ENCODE results near the gene USH1C. TPM values are rescaled to one million over a fixed set of nuclear protein-coding genes. Genes with fewer than 3 reads are reported as not detected.

The USH1C gene
- polyA plus RNA-seq, 6 donors from 2014 or later = not detected

DNA sequence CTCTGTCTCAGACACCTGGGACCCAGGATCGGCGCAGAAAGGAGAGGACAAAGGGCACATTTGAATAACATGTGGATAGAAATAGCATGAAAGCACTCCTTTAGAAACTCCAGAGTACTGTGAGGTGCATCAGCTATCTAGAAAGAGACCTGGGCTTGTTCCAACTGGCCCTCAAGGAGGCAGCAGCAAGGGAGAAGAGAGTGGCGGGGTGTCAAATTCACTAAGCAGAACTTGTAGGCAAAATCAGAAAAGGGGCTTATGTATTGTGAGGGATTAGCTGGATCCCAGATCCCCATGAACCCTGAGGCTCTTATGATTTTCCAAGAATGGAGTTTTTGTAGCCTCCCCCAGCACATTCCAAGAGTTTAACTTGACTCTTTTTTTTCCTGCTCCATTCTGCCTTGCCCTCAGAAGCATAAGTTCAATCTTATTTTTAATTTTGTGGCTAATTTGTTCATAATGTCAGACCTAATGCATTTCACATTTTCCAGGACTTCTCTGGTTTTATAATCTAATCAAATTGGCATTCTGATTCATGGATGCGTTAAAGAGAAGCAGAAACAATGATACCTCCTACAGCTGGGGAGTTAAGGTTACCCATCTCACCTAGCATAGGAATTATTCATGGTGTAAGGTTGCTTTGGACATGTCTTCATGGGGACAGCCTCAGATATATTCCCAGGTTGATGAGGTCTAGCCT lies 33.6 kb downstream of the USH1C start:
- H3K27ac Mint-ChIP-seq = no peak overlapping the region
- H3K27me3 Mint-ChIP-seq = peaks cover 19 to 26% (median 20%) of the 10 kb centered on the region in 3 donors
- no peaks in the 10 kb centered on the region for H3K36me3 Mint-ChIP-seq
- H3K9me3 Mint-ChIP-seq = no peaks in the 10 kb centered on the region
- ATAC-seq (ENCODE audit: low read depth in 2 of 2) (no peak), DNase-seq (no peak)
- H3K4me1 Mint-ChIP-seq = no peaks in the 10 kb centered on the region
- H3K4me3 Mint-ChIP-seq = no peak overlapping the region

DNA sequence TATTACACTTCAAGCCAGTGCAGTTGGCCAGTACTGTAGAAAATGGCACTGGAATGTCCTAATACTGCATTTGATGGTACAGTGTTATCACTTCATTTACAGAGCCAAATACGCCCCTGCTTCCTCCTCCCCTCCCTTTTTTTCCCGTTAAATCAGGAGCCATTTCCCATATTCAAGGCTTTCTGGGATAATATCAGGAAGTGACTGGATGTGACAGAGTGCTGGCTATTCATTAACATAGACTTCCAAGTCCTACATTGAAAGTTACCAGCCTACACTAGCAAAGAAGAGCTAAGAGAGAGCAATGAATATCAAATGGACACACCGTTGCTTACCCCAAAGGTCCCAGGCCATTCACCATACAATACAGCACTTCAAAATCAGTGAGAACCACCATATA lies 35.4 kb downstream of the USH1C start:
- Mint-ChIP-seq H3K4me3 (no peak overlapping the region), H3K27ac (no peak overlapping the region), H3K27me3 (peaks cover 19 to 24% (median 20%) of the 10 kb centered on the region in 3 donors), H3K9me3 (no peaks in the 10 kb centered on the region), H3K4me1 (no peaks in the 10 kb centered on the region), H3K36me3 (no peaks in the 10 kb centered on the region)
- ATAC-seq (ENCODE audit: low read depth in 2 of 2) = no peak
- no peak for DNase-seq

DNA sequence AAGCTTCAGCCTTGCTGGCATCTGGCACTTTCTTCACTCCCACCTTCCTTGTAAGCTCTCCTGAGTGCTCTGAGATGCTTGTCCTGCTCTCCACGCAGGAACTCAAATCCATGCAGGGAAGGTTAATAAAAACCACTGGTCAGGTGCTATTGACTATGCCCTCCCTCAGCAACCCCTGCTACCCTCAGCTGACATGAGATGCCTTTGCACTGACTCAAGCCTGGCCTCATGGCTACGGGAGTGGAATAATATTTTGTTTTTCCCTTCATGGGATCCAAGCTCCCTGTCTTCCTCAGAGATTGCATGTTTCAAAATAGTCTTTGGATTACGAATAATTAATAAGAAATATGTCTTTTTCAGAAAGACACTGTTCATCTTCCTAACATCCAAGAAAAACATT lies 35.9 kb downstream of the USH1C start:
- DNase-seq (no peak), ATAC-seq (ENCODE audit: low read depth in 2 of 2) (no peak)
- Mint-ChIP-seq H3K27me3 (peaks cover 19 to 20% (median 19%) of the 10 kb centered on the region in 3 donors), H3K4me3 (no peak overlapping the region), H3K27ac (no peak overlapping the region), H3K4me1 (no peaks in the 10 kb centered on the region), H3K9me3 (no peaks in the 10 kb centered on the region), H3K36me3 (no peaks in the 10 kb centered on the region)

DNA sequence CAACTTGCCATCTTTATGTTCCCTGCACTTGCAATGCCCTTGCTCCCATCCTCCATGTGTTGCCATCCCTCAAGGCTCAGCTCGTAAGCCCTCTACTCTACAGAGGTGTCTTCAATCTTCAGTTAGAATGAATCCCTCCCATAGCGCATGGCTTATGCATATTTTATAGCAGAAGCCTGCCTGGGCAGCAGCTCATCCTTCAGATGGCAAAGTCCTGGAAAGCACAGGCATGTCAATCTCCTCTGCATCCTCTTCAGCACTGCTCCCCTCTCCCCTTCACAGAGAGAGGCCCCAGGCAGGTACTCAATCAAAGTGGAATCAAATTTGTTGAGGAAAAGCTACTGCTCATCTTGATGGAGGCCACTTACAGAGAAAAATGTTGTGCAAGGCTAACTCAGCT lies 36.4 kb downstream of the USH1C start:
- Mint-ChIP-seq H3K4me3 (peak overlapping the region in 1 of 8 donors; percentile 52), H3K27me3 (peaks cover 13 to 16% (median 15%) of the 10 kb centered on the region in 3 donors), H3K4me1 (no peaks in the 10 kb centered on the region), H3K27ac (no peak overlapping the region), H3K9me3 (no peaks in the 10 kb centered on the region), H3K36me3 (no peaks in the 10 kb centered on the region)
- DNase-seq (no peak), ATAC-seq (ENCODE audit: low read depth in 2 of 2) (no peak)

DNA sequence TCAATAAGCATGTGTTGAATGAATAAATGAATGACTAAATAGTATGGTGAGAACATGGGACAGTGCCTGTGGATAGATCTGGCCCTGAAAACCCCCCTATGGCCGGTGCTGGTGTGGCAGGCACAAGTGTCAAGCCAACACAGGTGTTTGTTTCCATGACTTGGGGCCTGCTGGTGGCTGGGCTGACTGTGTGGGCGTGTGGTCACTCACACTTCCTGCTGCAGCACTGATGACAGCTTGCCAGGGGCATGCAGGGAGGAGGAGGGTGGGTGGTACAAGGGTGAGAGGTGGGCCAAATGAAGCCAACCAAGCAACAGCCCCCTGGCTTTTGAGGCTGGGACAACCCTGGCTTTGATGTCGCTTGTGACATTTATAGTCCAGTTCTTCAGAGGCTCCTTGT lies 37.3 kb downstream of the USH1C start:
- H3K9me3 Mint-ChIP-seq = no peaks in the 10 kb centered on the region
- H3K36me3 Mint-ChIP-seq = no peaks in the 10 kb centered on the region
- ATAC-seq (ENCODE audit: low read depth in 2 of 2) = no peak
- H3K27me3 Mint-ChIP-seq = peaks cover 10 to 16% (median 14%) of the 10 kb centered on the region in 3 donors
- no peaks in the 10 kb centered on the region for H3K4me1 Mint-ChIP-seq
- H3K4me3 Mint-ChIP-seq = no peak overlapping the region
- DNase-seq = no peak
- no peak overlapping the region for H3K27ac Mint-ChIP-seq

- H3K9me3 Mint-ChIP-seq = no peaks in the 10 kb centered on the region
- DNase-seq = no peak
- ATAC-seq (ENCODE audit: low read depth in 2 of 2) = no peak
- H3K4me3 Mint-ChIP-seq = no peak overlapping the region
- peaks cover 13 to 16% (median 16%) of the 10 kb centered on the region in 3 donors for H3K27me3 Mint-ChIP-seq
- H3K4me1 Mint-ChIP-seq = no peaks in the 10 kb centered on the region
- H3K27ac Mint-ChIP-seq = no peak overlapping the region
- H3K36me3 Mint-ChIP-seq = no peaks in the 10 kb centered on the region
These were observed 37.9 kb downstream of the USH1C start for GRCh38 chr11:17506314-17506713.

DNA sequence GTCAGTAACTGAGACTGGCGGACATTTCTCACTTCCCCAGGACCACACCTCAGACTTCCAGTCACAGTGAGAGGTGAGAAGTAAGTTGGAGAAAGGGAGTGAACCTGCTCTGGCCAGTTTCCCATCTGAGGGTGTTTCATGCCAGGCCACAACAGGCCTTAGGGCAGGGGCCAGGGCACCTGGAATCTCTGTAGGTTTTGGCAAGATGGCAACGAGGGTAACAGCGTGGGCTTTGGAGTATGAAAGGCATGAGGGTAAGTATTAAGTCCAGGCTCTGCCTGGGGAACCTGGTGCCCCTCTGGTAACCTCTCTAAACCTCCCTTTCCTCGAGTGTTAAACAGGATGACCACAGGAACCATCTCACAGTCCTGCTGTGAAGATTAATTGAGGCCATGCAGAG lies 39.1 kb downstream of the USH1C start:
- Mint-ChIP-seq H3K4me3 (peak overlapping the region in 1 of 8 donors; percentile 29), H3K27ac (no peak overlapping the region), H3K4me1 (no peaks in the 10 kb centered on the region), H3K9me3 (no peaks in the 10 kb centered on the region), H3K36me3 (no peaks in the 10 kb centered on the region), H3K27me3 (peaks cover 9 to 23% (median 19%) of the 10 kb centered on the region in 3 donors)
- DNase-seq (no peak), ATAC-seq (ENCODE audit: low read depth in 2 of 2) (no peak)

DNA sequence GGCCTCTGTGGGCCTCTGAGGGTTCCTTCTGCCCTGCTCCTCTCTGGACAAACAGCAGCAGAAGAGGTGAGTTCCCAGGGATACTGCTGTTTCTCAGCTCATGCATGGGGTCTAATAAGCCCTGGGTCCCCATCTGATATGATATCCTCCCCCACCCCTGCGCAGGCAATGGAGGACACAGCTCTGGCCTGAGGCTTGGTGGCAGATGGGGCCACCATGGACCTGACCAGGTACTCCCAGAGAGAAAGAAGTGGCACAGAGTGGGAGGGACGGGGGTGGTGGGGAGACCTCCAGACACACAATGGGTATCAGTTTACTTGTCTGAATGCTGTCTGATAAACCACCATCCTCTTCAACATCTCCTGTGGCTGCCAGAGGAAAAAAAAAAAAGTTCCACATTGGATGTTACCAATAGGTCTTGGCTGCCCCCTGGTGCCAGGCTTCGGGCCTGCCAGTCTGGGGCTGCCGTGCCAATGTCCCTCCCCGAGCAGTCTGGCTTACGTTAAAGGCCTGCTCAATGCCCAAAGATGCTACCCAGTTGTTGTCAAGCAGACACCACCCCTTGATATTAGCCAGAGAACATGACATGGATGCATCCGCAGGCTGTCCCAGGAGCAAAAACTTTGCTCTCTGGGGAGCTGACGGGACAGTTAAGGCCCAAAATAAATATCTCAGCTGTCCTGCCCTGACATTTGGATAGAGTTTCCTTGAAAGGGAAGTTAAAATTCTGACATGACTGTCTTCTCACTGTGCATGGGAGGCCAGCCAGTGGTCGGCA lies 39.7 kb downstream of the USH1C start:
- ATAC-seq (ENCODE audit: low read depth in 2 of 2) (peak; percentile 56 to 71), DNase-seq (peak; percentile 52)
- Mint-ChIP-seq H3K9me3 (no peaks in the 10 kb centered on the region), H3K36me3 (no peaks in the 10 kb centered on the region), H3K27ac (no peak overlapping the region), H3K4me1 (no peaks in the 10 kb centered on the region), H3K4me3 (peak overlapping the region in 1 of 8 donors; percentile 29), H3K27me3 (peaks cover 9 to 27% (median 24%) of the 10 kb centered on the region in 3 donors)

GRCh38 chr11:17502630-17503029 lies 41.6 kb downstream of the USH1C start:
- Mint-ChIP-seq H3K4me3 (no peak overlapping the region), H3K27me3 (peaks cover 4 to 22% (median 19%) of the 10 kb centered on the region in 3 donors), H3K36me3 (no peaks in the 10 kb centered on the region), H3K9me3 (peaks cover 0 to 1% (median 0%) of the 10 kb centered on the region in 7 donors), H3K27ac (no peak overlapping the region), H3K4me1 (no peaks in the 10 kb centered on the region)
- ATAC-seq (ENCODE audit: low read depth in 2 of 2) (no peak), DNase-seq (no peak)

DNA sequence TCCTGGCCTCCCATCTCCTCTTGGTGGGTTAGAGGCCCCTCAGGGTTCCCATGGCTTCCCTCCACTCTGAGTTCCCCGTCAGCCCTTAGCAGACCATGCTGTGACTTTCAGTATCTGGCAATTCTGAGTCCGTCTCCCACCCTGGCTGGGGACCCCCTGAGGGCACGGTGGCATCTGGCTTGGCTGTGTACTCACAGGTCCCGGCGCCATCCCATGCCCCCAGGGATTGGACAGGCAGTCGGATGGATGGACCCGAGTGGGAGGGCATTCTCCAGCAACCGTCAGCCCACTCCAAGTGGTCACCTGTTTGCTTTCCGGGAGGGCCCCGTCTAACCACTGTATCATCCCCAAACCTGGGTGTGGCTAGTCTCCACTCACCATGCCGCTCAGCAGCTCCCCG lies 43.5 kb downstream of the USH1C start:
- Mint-ChIP-seq H3K27me3 (peaks cover 4 to 33% (median 19%) of the 10 kb centered on the region in 3 donors), H3K27ac (no peak overlapping the region), H3K4me3 (no peak overlapping the region), H3K4me1 (no peaks in the 10 kb centered on the region), H3K36me3 (no peaks in the 10 kb centered on the region), H3K9me3 (peaks cover 0 to 1% (median 0%) of the 10 kb centered on the region in 7 donors)
- no peak for DNase-seq
- ATAC-seq (ENCODE audit: low read depth in 2 of 2) = no peak

GRCh38 chr11:17498475-17498874 lies 45.7 kb downstream of the USH1C start:
- H3K27ac Mint-ChIP-seq = peak overlapping the region in 1 of 6 donors; percentile 6
- no peaks in the 10 kb centered on the region for H3K4me1 Mint-ChIP-seq
- no peak overlapping the region for H3K4me3 Mint-ChIP-seq
- DNase-seq (no peak), ATAC-seq (ENCODE audit: low read depth in 2 of 2) (no peak)
- peaks cover 0 to 1% (median 0%) of the 10 kb centered on the region in 7 donors for H3K9me3 Mint-ChIP-seq
- peaks cover 4 to 42% (median 23%) of the 10 kb centered on the region in 3 donors for H3K27me3 Mint-ChIP-seq
- no peaks in the 10 kb centered on the region for H3K36me3 Mint-ChIP-seq

GRCh38 chr11:17498058-17498457 lies 46.2 kb downstream of the USH1C start:
- no peaks in the 10 kb centered on the region for H3K4me1 Mint-ChIP-seq
- H3K27me3 Mint-ChIP-seq = peaks cover 7 to 44% (median 24%) of the 10 kb centered on the region in 3 donors
- no peak overlapping the region for H3K4me3 Mint-ChIP-seq
- H3K36me3 Mint-ChIP-seq = no peaks in the 10 kb centered on the region
- peaks cover 0 to 1% (median 0%) of the 10 kb centered on the region in 7 donors for H3K9me3 Mint-ChIP-seq
- no peak overlapping the region for H3K27ac Mint-ChIP-seq
- DNase-seq = no peak
- ATAC-seq (ENCODE audit: low read depth in 2 of 2) = no peak

DNA sequence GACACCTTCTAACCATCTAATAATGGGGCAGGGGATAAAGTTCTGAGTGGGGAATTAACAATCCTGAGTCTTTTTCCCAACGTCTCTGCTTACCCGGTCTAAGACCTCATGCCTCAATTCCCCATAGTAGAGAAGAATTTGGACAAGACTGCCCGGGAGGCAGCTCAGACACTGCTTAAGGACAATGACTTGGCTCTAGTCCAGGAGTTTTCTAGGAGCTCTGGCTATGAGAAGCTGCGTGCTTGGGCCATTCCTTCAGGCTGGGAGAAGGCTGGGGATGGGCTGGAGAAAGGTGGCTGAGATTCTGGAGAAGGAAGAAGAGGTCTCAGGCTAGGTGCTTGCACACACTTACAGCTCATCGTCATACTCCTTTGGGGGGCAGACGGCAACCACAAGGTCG lies 47.8 kb downstream of the USH1C start:
- DNase-seq (no peak), ATAC-seq (ENCODE audit: low read depth in 2 of 2) (no peak)
- Mint-ChIP-seq H3K27ac (no peak overlapping the region), H3K36me3 (no peaks in the 10 kb centered on the region), H3K4me3 (no peak overlapping the region), H3K4me1 (no peaks in the 10 kb centered on the region), H3K9me3 (peaks cover 0 to 1% (median 0%) of the 10 kb centered on the region in 7 donors), H3K27me3 (peaks cover 7 to 48% (median 27%) of the 10 kb centered on the region in 3 donors)

DNA sequence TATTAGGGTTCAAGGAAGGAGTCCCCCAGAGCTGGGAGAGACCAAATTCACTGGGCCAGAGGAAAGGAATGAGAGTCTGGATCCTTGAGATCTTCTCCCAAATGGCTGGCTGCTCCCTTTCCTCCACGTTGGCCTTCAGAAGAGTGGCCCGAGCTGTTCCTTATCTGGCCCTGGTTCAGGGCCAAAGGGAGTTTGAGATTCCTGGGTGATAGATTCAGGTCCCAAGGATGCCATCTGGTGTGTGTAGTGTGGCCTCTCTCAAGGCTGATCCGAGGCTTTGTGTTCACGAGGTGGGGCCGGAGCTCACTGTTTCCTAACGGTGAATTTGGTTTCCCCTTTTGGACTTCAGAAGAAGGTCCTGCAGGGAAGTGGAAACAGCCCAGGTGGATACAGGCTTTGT lies 50.2 kb downstream of the USH1C start:
- no peak overlapping the region for H3K4me3 Mint-ChIP-seq
- no peak for DNase-seq
- H3K27ac Mint-ChIP-seq = peak overlapping the region in 1 of 6 donors; percentile 10
- H3K4me1 Mint-ChIP-seq = no peaks in the 10 kb centered on the region
- H3K27me3 Mint-ChIP-seq = peaks cover 21 to 49% (median 34%) of the 10 kb centered on the region in 3 donors
- no peaks in the 10 kb centered on the region for H3K36me3 Mint-ChIP-seq
- peaks cover 0 to 1% (median 0%) of the 10 kb centered on the region in 7 donors for H3K9me3 Mint-ChIP-seq
- ATAC-seq (ENCODE audit: low read depth in 2 of 2) = no peak

Measured in naive B cell (primary cell).